HK-2 (cell line): ENCODE data around the gene YWHAB.
"Not testable (repeated sequence)": the region's sequence is repeated elsewhere in the genome, so short reads cannot be mapped to it uniquely, and the experiment has no call there.

ENCODE experiments used
- DNase-seq: peaks from one replicate; pipeline ENCODE4 v3.0.0-alpha.2; 2018; ENCODE audit not compliant: unreplicated experiment

The YWHAB gene

GRCh38 chr20:44885392-44886265 lies at the start of gene YWHAB:
TSS of gene YWHAB (plus strand) at chr20:44885705. CDS start at chr20:44901534, 15,829 bp downstream.
- peak; percentile 100 for DNase-seq

DNA sequence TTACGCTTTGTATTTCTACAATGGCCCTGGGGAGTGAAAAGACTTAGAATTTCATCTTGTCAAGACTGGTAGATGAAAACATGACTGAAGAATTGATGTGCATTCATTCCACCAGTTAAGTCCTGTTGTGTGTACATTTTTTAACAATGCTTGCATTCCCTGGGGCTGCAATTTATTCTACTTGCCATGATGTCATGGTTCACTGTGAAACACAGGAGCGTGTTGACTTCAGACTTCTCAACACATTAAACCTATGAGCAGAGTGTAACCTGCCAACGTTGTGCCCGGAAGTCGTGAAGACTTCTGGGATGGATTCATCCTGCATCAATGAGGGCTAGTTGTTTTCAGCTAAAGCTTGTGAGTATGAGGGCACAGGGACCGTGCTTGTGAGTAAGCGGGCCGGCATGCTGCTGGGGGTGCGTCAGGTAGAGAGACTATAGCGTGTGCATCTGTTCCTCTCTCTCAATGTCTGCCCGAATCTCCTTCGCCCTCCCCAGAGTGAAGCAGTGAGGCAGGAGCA lies 48.8 kb upstream of the YWHAB start:
- no peak for DNase-seq

GRCh38 chr20:44837946-44838345 lies 47.6 kb upstream of the YWHAB start:
- DNase-seq, result no peak

- DNase-seq, result no peak
Measured at GRCh38 chr20:44838521-44838920, 47.0 kb upstream of the YWHAB start.

DNA sequence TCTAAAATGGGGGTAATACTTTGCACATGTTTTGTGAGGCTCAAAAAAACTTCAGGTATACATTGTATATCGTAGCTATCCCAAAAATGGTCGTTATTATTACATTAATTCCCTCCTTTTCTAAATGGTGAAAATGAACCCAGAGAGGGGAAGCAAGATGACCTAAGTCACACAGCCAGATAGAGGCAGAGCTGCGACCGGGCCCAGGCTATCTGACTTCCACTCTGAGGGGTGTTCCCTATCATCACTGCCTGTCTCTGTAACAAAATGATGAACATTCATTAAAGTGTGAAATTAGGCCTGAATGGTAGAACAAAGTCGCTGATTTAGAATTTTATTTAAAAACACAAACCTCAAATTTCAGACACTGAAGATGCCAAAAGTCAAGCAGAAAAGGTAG lies 46.0 kb upstream of the YWHAB start:
- no peak for DNase-seq

- DNase-seq, result no peak
Measured at GRCh38 chr20:44840826-44841225, 44.7 kb upstream of the YWHAB start.

GRCh38 chr20:44841955-44842354 lies 43.5 kb upstream of the YWHAB start:
- no peak for DNase-seq

DNA sequence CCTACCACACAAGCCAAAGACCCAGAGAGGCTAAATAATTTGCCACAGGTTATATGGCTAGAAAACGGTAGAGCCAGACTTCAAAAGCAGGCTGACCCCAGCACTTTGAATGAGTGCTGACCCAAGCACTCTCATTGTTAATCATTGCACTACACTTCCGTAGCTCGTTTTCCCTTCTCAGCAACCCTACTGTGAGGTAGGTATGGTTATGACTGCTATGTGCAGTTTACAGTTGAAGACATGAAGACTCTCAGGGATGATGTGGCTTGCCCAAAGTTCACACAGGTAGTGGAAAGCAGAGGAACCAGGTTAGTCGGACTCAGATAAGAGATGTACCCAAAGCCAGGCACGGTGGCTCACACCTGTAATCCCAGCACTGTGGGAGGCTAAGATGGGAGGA lies 41.6 kb upstream of the YWHAB start:
- DNase-seq, result no peak

DNA sequence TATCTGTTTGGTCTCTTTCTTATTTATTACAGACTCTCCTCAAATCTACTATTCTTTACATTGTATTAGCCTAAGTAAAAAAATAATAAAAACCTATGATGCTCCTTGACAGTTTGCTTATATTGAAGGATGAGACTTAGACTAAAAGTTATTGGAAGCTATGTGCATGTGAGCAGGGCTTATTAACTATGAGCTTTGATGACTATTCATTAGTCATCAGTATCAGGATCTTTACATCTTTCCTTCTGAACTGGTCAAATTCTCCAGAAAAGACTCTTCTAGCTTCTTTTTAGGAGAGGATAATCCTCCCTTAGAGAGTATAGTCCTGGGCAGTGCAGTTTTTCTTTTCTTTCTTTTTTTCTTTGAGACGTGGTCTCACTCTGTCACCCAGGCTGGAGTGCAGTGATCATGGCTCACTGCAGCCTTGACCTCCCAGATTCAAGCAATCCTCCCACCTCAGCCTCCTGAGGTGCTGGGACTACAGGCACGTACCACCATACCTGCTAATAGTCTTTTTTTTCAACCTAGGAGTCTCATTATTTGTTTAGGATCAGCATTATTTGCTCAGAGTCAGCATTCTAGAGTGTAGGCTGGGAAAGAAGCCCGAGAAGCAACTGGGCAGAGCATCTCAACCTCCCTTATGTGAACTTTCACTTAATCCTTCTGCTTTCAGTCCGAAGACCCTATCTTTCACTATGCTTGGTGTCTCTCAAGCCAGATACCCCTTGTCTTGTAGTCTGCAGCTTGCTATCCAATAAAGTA lies 37.1 kb upstream of the YWHAB start:
- no peak for DNase-seq

DNA sequence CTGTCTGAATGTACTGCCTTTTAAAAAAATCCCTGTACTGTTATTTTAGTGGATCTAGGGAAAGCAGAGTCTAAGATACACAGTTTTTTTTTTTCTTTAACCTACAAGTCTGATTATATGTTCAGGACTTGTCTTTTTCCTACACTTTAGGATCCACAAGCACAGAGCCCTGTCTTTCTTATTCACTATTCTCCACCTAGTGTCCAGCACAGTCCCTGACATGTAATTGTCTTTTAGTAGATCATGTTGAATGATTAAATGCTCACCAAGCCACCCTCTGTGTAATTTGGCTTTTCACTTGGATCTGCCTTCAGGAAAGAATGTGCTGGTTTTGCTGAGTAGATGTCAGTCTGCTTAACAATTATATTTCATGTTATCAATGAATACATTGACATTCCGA lies 35.8 kb upstream of the YWHAB start:
- DNase-seq, result no peak

DNA sequence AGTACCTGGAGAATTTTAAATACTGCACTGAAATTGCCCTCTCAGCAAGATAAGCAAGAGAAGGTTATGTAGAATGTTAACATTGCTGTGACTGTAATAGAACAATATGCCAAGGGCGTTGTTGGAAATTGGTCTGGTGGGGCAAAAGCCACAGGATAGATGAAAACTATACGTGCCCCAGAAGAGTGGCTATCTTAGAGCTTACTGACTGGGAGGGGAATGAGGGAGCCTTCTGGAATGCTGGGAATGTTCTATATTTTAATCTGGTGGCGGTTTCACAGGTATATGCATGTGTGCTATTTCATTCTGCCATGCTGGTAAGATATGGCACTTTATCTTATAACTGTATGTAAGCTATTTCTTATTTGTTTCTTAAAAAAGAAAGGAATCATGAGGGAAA lies 35.2 kb upstream of the YWHAB start:
- no peak for DNase-seq

DNA sequence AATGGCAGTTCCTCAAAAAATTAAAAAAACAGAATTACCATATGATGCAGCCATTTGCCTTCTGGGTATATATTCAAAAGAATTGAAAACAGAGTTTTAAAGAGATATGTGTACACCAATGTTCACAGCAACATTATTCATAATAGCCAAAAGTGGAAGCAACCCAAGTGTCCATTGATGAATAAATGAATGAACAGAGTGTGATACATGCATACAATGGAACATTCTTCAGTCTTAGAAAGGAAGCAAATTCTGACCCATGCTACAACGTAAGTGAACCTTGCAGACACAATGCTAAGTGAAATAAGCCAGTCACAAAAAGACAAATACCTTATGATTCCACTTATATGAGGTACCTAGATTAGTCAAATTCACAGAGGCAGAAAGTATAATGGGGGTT lies 34.7 kb upstream of the YWHAB start:
- no peak for DNase-seq

GRCh38 chr20:44851545-44851944 lies 34.0 kb upstream of the YWHAB start:
- no peak for DNase-seq

DNA sequence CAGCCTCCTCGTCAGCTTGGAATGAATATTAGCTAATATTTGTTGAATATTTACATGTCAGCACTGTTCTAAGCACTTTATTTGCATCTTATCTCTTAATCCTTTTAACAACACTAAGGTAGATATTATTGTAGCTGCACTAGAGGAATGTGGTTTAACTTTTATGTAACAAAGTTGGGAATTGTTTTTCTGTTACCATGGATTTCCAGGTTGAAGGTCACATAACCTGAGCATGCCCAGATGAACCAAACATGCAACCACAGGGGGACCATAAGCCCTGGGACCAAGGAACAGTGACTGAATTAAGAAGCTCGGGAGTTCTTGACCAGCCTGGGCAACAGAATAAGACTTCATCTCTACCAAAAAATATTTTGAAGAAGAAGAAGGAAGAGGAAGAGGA lies 29.1 kb upstream of the YWHAB start:
- DNase-seq, result no peak

GRCh38 chr20:44856856-44857448 lies 28.6 kb upstream of the YWHAB start:
- no peak for DNase-seq

DNA sequence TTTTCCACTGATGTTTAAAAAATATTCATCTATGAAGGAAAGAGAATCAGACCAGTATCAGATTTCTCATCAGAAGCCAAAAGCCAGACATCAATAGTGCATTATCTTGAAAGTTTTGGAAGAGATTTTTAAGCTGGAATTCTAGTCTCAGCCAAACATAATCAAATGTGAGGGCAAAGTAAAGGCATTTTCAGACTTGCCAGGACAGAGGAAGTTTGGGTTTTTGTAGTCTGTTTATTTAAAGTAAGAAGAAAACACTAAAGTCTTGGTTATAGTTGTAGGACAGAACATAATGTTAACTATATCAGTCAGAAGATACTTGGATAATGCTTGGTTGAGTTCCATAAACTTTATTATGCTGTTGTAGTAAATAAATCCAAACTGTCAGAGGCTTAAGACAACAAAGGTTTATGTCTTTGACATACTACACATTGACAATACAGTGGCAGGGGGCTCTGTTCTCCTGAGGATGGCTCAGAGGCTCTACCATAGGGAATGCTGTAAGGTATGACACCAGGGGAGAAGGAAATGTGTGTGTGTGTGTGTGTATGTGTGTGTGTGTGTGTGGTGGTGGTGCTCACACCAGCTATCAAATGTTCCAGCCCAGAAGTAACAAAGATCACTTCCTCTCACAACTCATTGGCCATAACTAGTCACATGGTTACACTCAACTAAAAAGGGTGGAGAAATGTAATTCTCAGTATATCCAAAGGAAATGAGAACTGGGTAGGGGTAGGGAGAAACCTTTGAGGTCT lies 26.7 kb upstream of the YWHAB start:
- DNase-seq, result no peak

DNA sequence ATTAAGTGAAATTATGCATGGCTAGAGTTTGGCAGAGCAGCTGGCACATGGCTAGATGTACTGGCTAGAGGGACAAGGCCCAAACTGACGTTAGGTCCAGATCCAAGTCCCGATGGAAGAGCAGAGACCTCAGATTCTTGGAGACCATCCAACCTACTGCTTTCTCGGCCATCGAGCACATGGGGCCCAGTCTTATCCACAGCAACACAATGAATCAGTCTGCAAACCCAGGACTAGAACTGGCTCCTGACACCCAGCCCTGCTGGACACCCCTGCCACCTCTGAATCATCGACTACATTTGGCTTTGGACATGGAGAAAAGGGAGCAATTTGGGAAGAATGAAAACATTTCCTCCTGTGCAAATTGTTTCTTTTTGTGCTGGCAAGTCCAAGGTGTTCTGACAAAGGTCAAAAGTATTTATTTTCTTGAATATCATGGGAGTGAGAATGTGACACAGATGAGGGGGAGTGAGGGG lies 23.9 kb upstream of the YWHAB start:
- no peak for DNase-seq

- DNase-seq, result no peak
Measured at GRCh38 chr20:44862286-44862685, 23.2 kb upstream of the YWHAB start.

DNA sequence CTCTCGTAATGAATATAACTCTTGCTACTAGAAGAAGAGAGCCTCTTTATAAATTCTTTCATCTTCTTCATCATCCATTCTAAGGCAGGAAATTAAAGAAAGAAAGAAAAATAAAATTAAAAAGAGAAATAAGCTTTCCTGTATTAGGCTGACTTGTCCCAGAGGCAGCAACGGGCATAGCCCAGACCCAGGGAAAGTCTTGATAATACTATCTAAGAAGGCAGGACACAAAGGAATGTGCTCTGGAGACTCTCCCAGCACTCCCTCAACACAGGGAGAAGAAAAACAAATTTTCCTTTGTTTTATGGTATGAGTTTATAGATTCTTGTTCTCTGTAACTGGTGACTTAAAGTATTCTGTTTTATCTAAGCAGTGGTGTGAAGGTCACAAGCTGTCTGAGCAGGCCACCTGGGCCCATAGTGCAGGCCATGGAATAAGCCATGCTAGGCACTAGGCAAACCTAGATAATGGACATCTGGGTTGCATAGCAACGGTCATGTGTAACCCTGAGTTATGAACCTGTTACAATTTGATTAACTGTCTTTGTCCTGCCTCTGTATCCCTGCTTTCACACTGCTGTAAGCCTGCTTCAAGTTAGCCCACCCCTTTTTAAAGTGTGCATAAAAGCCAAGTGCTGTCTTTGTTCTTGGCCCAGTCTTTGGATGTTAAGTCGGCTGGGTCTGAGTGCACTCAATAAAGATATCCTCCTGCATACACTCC lies 22.0 kb upstream of the YWHAB start:
- not testable (repeated sequence) for DNase-seq

DNA sequence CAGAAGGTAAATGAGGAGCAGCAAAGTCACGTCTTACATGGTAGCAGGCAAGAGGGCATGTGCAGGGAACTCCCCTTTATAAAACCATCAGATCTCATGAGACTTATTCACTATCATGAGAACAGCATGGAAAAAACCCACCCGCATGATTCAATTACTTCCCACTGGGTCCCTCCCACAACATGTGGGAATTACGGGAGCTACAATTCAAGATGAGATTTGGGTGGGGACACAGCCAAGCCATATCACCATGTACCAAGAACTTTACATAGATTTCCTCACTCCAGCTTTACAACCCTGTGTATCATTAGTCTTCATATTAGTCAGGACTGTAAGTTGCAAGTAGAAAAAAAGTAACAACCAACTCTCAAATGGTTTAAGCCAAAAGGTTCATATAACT lies 21.0 kb upstream of the YWHAB start:
- DNase-seq, result not testable (repeated sequence)
